AG04449 (cell line): ENCODE data around the gene RAB3C.

Experiments
- CTCF ChIA-PET: fragments of 350-600 bp; formaldehyde crosslinking; extraction: SDS; loops from one replicate; lab custom pipeline; 2021; ENCODE audit warnings: antibody characterized with exemption; lab: Yijun Ruan, JAX
- POLR2A ChIA-PET: fragments of 400-600, 350-600 bp; formaldehyde crosslinking; extraction: SDS; loops from one replicate; lab custom pipeline; 2020; ENCODE audit warnings: antibody characterized with exemption, inconsistent platforms; lab: Yijun Ruan, JAX
- DNase-seq: peaks from one replicate; pipeline ENCODE4 v3.0.0-alpha.2; 2010; ENCODE audit warnings: low read depth, low spot score
- H3K4me3 ChIP-seq: 2 replicates; pipeline ENCODE4 v1.5.1; 2011; ENCODE audit warnings: low read depth, mild to moderate bottlenecking, control low read depth, low read length
- CTCF ChIP-seq: IDR thresholded peaks from one replicate; pipeline ENCODE4 v1.5.1; 2011; ENCODE audit warnings: mild to moderate bottlenecking, moderate library complexity, low read length, control low read depth, inconsistent platforms; ENCODE audit not compliant: insufficient read depth; ENCODE audit errors: missing control alignments

Gene RAB3C

GRCh38 chr5:58649716-58650115 is 66.8 kb downstream of the RAB3C start:
- ChIA-PET CTCF (no interaction called here), POLR2A (no interaction called here)
- DNase-seq, result no peak
- H3K4me3 ChIP-seq, result no peak overlapping the region
- no peak for TF ChIP-seq CTCF

- no peak for DNase-seq
- no peak overlapping the region for H3K4me3 ChIP-seq
- ChIA-PET POLR2A (no interaction called here), CTCF (no interaction called here)
- no peak for TF ChIP-seq CTCF
Measured at GRCh38 chr5:58653521-58653920, 70.6 kb downstream of the RAB3C start.

GRCh38 chr5:58666141-58666540 is 83.3 kb downstream of the RAB3C start:
- no peak for DNase-seq
- POLR2A ChIA-PET, result no interaction called here
- H3K4me3 ChIP-seq, result no peak overlapping the region
- CTCF ChIA-PET, result no interaction called here
- TF ChIP-seq CTCF, result no peak

GRCh38 chr5:58666598-58667581 is 84.0 kb downstream of the RAB3C start:
- DNase-seq, result no peak
- ChIA-PET CTCF (no interaction called here), POLR2A (no interaction called here)
- no peak for TF ChIP-seq CTCF
- H3K4me3 ChIP-seq, result no peak overlapping the region

GRCh38 chr5:58670582-58670981 is 87.7 kb downstream of the RAB3C start:
- H3K4me3 ChIP-seq, result no peak overlapping the region
- no peak for DNase-seq
- no peak for TF ChIP-seq CTCF
- ChIA-PET POLR2A (no interaction called here), CTCF (no interaction called here)

GRCh38 chr5:58671155-58671554 is 88.3 kb downstream of the RAB3C start:
- no peak for TF ChIP-seq CTCF
- DNase-seq, result no peak
- H3K4me3 ChIP-seq, result no peak overlapping the region
- CTCF ChIA-PET, result no interaction called here
- POLR2A ChIA-PET, result no interaction called here
